Loucy (cell line): ENCODE measurements around the gene GRK1.

ENCODE experiments used
- CTCF ChIP-seq: fragments of 200-600 bp; sonication (generic); conservative IDR thresholded peaks from 2 replicates; pipeline ENCODE4 v1.5.1; 2014; ENCODE audit warnings: mild to moderate bottlenecking, antibody characterized with exemption, low read length
- EZH2phosphoT487 ChIP-seq: fragments of 200-600 bp; IDR thresholded peaks from 2 replicates; pipeline ENCODE4 v1.6.1; 2018; ENCODE audit warnings: antibody characterized with exemption, mild to moderate bottlenecking, moderate library complexity, borderline replicate concordance

DNA sequence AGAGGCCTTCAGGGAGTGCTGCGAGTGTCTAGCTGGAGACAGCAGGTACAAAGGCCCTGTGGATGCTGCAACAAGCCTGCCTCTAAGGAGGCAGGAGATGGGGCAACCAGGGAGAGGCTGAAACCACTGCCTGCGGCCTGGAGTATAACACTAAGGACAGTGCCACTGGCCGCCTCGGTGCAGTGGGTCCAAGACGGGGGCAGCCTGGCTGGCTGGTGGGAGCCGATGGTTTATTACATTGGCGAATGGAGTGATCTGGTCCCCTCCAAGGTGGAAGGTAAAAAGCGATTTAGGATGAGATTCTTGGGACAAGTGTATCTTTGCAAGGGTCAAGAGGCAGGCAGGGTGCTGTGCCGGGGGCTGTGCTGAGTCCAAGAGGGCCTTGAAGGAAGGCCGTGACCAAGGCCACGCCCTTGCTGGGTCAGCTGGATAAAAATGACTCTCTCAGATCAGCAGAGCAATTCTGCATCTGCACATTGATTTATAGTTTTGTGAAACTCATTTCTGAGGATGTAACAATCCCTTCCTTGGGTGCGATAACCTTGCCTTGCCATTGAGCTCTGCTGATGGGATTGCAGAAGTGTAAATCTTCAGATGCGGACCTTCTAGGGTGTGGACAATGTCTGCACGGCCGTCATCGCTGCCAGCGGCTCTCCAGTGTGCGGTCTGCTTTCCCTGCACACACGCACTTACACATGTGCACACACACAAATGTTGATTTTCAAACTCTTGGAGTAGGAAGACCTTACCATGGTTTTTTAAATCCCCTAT is 98.0 kb downstream of the GRK1 start:
- TF ChIP-seq CTCF: no peak
- TF ChIP-seq EZH2phosphoT487: no peak
